Esophagus squamous epithelium (tissue), 4 donors: ENCODE data around the gene GPR146.

Experiments
- CTCF ChIP-seq, 6 experiments: fragments of 450-650 bp in 4 of 6; fragments of 200-600 bp in 2 of 6; sonication (generic) in 2 of 6; IDR thresholded peaks; one replicate each; pipeline ENCODE4 v1.5.1; 2016 to 2019; ENCODE audit warnings: antibody characterized with exemption in 6 of 6, mild to moderate bottlenecking in 4 of 6, moderate library complexity in 4 of 6
- POLR2A ChIP-seq, 4 donors: fragments of 450-650 bp; IDR thresholded peaks; one replicate each; pipeline ENCODE4 v1.6.1; 2017; ENCODE audit warnings: antibody characterized with exemption in 4 of 4, mild to moderate bottlenecking in 4 of 4, moderate library complexity in 3 of 4

GRCh38 chr7:1032536-1033181 lies 11.7 kb upstream of the GPR146 start:
- TF ChIP-seq CTCF (IDR thresholded peaks at IDR 0.05) (no peak), POLR2A (IDR thresholded peaks at IDR 0.05) (no peak)
